HG02571 (cell line): Measurements from ENCODE around the gene PEPD.
"Not testable (repeated sequence)": the region's sequence is repeated elsewhere in the genome, so short reads cannot be mapped to it uniquely, and the experiment has no call there.

ENCODE experiments used
- ATAC-seq: cut with Tn5 transposase; IDR thresholded peaks from one replicate; pipeline ENCODE4 v1.9.1; 2021; ENCODE audit warnings: mild to moderate bottlenecking, moderate library complexity; ENCODE audit not compliant: unreplicated experiment

The PEPD gene

DNA sequence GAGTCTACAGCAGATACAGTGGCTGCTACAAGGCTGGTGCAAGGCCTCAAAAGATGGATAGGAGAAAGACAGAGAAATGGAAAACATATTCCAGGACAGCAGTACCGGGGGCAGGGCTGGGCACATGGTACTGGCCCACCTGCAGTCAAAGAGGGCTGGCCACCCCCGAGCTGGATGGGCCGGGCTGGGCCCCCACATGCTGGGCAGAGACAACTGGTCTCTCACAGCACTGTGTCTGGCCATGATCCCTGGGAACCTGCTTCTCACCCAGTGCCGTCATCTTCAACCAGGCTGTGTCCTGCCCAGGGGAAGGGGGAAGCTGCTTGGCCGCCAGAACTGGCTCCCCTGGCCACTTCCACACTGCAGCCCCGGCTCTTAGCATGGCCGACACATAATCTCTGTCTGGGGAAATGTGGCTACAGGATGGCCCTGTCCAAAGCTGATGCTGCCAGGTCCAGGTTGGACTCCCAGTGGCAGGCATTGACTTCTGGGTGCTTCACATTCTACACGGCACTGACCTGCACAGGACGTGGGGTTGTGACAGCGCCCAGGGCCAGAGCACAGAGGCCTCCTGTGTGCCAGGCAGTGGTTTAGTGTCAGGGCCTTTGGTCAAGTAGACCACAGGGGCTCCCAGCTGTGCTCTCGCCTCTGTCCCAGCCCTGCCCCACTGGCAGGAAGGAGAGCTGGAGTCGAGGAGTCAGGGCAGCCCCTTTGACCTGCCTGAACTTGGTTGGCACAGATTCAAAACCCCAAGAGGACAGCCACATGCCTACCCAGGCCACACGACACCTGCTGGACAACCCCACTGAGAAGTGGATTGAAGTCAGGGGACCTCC, 21.7 kb downstream of the PEPD start:
- no peak for ATAC-seq

DNA sequence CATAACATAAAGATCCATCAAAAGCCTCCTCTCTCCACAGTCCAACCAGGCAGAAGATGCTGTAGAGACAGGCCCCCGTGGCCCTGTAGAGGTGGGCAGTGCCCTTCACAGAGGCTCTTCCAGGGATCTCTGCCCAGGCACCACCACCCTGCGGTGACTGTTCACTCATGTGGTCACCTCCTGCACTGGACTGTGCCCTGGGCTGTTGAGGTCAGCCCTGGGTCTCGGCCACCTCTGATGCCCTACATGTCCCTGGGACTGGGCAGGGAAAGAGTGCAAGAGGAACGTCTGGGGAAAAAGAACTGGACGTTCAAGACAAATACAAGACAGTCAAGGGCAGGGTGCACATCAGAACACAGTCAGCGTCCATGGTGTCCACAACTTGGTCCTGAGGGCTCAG, 22.3 kb downstream of the PEPD start:
- ATAC-seq = no peak

DNA sequence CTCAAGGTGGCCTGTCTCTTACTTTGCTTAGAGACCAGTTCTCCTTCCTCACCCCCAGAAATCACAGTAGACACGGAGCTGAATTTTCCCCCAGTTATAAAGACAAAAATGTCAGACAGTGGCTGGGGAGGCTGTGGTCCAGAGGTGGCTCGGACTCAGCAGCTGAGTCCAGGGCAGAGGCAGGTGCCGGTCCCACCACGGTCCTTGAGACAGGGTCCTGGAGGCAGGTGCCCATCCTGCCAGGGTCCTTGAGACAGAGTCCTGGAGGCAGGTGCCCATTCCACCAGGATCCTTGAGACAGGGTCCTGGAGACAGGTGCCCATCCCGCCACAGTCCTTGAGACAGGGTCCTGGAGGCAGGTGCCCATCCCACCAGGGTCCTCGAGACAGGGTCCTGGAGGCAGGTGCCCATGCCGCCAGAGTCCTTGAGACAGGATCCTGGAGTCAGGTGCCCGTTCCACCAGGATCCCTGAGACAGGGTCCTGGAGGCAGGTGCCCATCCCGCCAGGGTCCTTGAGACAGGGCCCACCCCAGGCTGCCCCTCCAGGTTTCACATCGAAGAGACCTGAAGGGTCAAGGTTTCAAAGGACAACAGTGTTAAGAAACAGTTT, 23.1 kb downstream of the PEPD start:
- no peak for ATAC-seq

DNA sequence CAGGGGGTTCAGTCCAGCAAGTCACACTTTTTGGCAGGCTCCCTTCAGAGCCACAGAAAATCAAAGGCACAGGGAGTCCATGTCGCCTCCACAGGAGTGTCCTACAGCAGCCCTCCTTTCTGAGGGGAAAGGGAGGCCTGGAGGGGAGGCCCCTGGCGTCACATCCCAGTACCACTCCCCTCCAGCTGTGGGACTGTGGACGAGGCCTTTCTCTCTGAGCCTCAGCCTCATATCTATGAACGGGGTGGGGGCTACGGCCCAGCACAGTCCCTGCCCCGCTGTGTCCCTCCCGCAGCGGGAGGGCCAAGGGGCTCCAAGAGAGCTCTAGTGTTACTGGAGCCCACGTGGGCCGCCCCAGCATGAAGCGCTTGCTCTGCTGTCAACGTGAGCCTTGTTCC, 23.8 kb downstream of the PEPD start:
- no peak for ATAC-seq

DNA sequence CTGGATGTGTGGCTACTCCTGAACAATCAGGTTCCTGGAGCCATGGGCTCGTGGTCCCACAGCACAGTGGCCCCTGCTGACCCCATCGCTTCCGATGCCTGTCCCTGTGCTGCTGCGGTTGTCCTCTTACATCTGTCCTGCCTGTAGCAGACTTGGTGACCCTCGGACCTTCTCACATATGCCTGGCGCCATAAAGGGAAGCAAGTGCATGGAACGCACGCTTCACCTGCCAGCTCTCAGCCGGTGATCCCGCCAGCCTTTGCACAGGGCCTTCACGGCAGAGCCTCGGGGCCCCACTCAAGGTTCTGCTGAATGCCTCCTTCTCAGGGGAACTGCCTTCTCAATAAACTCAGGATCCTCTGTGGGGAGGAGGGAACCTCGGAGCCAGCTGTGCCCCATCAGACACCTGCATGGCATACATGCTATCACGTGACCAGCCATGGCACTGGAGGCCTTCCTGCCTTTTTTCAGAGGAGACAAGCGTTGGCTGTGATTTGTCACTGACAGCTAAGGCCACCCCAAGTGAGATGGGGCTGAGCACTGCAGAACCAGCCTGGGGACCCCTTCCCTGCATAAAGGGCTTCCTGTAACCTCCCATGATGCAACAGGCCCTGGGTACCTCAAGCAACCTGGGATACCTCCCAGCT, 24.3 kb downstream of the PEPD start:
- ATAC-seq = no peak

DNA sequence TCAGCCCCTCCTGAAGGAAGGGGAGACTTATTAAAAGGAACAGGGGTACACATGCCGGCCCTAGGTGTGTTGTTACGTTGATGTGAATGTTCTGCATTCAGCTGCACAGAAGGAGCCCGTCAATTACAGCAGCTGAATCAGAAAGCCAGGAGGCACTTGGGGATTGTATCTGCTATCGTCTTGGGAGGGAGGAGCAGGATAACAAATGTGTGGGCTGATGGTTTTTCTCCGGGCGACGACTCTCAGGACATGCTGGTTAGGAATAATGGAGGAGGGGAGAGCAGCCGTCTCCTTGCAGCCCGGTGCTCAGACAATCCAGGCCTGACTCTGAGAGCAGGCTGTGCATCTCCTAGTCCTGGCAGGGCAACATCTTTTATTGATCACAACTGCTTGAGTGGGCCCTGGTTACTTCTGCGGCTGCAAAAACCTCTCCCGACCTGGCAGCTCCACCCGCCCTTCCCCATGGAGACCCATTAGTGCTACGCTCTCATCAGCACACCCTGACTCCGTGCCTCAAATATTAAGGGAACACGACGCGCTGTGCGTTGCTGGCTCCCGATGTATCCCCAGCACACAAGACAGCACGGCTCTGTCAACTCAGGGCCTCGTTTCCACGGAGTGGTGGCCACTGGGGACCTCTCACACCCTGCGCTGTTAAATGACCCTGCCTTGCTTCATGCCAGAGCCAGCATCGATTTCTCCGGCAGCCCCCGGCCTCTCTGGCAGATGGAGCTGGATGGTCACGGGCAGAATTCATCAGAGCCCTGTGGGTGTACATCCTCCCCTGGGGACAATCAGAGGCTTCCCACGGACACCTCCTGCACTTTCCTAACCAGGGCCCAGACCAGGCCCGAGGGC, 25.3 kb downstream of the PEPD start:
- no peak for ATAC-seq

DNA sequence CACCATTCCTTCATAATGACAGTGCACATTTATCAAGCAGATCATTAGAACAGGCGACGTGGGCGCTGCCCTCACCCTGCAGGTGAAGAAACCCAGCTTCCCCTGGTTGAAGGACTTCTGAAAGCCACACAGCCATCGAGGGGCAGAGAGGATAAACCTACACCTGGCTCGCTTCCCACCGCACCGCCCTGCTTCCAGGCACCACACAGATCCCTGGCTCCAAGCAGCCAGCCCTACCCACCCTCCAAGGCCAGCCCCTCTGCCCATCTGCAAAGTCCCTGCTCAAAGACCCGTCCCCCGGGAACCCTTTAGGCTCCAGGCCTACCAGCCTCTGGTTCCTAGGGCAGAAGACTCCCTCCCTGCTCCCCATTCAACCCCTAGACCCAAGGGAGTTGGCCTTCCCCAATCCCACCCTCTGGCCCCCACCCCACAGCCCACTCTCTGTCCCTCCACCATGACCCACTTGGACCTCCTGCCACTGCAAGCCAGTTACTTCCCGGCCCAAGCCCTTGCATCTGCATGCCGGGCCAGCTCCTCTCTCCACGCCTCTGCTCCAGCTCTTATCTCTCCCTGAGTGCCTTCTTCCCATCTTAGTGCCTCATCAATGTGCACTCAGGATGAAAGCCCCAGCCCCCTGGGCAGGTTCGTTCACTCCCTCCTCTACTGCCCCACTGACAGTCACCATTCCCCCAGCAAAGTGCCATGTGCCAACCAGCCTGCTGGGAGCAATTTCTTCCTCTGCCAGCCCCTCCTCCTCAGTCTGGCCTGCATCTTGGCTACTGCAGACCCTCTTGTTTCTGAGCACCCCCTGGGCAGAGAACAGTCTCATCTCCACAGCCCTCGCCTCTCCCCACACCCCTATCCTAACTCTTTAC, 28.0 kb downstream of the PEPD start:
- ATAC-seq = no peak

DNA sequence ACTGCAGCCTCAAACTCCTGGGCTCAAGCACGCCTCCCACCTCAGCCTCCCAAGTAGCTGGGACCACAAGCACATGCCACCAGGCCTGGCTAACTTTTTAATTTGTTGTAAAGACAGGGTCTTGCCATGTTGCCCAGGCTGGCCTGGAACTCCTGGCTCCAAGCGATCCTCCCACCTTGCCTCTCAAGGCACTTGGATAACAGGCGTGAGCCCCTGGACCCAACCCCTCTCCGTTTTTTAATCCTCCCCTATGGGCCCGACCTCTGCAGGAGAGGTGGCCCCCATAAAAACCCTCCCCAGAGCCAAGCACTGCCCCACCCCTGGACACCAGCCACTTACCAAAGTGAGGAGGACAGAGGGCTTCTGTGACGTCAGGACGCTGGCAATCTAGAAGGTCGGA, 28.6 kb downstream of the PEPD start:
- no peak for ATAC-seq

DNA sequence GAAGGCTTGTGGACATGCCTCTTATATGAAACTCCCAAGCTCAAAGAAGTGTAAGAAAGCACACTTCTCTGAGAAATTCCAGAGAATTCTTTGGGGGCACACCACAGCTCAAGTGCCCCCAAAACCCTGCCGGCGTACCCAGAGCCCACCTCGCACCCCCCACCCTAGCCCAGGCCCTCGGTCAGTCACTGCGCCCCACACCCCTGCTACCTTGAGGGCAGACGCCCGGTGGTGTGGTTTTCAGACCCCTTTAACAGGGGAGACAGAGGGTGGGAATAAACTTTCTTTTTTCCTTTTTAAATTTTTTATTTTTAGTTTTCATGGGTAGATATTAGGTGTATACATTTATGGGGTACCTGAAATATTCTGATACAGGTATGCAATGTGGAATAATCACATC, 29.5 kb downstream of the PEPD start:
- ATAC-seq = no peak

DNA sequence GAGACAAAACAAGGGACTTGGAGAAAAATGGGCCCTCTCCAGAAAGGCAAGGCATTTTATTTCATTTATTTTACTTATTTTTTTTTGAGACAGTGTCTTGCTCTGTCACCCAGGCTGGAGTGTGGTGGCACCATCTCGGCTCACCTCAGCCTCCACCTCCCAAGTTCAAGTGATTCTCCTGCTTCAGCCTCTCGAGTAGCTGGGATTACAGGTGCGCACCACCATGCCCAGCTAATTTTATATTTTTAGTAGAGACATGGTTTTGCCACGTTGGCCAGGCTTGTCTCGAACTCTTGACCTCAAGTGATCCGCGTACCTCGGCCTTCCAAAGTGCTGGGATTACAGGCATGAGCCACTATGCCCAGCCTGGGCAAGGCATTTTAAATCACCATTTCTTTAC, 31.0 kb downstream of the PEPD start:
- not testable (repeated sequence) for ATAC-seq

DNA sequence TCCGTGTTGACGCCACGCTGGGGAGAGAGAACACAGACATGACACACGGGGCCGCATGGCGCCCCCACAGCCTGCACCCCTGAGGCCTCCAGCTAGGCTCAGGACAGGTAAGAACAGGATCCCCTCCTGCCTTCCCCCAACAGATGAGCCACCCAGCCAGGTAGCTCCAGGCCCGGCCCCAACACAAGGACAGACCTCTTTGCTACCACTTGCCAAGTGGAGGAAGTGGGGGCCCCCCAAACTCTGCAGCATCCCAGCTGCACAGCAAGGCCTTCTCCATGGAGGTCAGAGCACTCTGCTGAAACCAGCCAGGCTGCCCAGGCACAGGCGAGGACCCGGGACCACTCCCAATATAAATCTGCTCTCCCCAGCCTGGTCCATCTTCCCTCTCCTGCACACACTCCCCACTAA, 31.5 kb downstream of the PEPD start:
- ATAC-seq = no peak

DNA sequence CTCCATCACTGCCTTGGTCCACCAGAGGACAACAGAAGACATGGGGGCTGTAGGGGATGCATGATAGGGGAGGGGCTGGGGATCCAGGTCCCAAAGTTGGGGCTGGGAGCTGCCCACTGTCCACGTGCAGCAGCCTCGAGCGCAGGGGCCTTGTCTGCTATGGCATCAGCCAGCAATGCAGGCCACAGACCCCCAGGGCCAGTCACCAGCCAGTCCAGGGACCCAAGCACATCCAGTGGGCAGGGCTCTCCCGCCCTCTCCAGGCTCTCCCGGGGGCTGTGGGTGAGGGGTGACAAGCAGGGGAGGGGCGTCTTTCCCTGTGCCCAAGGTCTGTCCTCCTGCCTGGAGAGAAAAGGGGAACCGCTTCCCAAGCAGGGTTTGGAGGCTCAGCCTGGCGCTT, 32.8 kb downstream of the PEPD start:
- ATAC-seq = no peak

DNA sequence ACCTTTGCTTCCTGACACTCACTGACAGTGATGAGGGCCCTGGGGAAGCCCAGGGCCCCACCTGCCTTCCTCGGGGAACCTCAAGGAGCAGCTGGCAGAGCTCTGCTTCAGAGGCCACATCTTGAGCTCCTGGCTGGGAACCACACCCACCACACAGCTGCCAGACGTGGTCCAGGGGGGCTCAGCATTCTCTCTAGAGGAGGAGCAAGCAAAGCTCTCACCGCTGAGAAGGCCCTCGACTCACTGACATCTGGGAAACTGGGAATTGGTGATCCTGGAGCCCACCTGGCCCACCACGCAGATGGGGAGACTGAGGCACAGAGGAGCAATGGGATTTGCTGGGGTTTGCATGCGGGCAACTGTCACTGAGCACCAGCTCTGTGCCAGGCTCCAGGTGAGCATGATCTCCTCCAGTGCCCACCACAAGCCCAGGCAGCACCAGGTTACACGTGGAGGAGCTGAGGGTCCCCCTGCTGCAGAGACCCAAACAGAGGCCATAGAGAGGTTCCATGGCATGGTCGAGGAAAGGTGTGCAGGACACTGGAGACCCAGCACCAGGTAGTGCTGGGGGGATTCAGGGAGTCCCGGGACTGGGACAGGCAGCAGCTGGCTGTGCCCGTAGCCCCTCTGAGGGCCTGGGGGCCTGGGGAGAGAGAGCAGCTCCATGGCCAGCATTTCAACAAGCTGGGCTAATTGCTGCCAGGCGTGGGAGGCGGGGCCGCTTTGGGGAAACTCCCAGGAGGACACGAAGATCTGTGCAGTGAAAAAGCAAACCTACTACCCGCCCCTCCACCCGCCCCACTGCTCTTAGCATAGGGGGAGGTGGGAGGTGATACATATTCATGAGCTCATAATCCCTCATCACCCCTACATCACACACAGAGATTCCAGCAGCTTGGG, 33.4 kb downstream of the PEPD start:
- ATAC-seq = no peak

DNA sequence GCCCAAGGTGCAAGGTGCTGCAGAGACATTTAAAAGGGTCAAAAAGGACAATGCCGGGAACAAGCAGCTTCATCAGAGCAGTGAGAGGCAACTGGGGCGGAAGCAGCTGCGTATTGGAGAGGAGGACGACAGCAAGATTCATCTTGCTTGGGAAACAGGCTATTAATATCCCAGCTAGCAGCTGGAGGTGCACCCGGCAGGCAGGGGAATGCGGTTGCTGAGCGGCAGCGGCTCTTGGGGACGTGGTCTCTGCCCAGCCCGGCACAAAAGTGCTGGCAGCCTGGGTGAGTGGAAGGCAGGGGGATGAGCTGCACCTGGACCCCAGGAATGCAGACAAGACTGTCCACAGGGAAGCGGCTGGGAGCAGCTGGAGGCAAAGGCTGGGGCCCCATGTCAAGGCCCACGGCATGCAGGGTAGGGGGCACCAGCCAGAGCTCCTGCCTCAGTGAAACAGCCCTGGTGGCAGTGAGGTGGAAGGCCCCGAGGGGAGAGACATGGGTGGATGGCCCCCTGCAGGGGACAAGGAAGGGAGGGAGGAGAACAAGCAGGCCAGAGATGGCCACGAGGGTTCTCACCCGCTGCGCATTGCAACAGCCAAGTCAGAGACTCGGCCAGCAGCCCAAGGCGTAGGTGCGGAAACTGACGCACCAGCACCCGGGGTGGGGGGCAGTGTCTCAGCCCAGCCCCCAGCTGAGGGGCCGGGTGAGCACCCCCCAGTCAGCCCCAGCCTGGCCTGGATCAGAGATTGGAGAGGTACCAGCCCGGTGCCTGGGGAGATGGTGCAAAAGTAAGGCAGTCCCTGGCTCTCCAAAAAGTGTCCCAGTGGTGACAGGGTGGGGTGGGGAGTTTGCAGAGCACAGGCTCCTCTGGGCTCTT, 34.4 kb downstream of the PEPD start:
- no peak for ATAC-seq

DNA sequence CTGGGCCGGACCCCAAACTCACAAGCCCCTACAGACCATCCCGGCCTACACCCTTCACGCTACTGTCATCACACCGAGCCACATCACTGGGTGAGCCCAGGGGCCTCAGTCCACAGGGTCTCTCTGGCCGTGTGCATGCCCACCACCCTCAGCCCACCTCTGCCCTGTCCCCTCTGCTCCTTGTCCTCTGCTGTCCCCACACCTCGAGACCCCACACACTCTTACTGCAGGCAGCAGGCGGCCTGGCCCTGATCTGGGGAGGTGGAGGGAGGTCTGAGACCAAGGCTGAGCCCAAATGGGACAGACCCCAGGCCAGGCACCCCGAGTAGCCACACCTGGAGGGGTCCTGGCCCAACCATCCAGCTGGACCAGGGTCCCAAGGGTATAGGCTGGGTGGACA, 35.2 kb downstream of the PEPD start:
- no peak for ATAC-seq

DNA sequence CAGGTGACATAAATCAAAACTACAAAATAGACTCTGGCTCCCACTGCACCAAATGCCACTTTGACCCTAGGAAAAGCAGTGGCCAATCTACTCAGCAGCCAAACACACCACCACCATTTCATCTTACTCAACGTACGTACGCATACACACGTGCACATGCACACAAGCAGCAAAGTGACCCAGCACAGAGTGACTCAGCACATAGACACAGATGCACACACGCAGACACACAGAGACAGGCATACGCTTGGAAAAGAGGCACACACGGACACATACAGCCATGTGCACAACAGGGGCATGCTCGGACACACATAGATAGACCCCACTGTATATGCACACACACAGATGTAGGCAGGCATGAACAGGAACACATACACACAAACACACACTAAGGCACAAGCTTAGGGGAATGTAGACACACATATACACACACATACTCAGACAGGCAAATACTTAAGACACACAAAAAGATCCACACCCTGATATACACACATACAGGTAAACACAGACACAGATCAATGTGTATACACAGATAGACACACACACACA, 37.3 kb downstream of the PEPD start:
- ATAC-seq = no peak

DNA sequence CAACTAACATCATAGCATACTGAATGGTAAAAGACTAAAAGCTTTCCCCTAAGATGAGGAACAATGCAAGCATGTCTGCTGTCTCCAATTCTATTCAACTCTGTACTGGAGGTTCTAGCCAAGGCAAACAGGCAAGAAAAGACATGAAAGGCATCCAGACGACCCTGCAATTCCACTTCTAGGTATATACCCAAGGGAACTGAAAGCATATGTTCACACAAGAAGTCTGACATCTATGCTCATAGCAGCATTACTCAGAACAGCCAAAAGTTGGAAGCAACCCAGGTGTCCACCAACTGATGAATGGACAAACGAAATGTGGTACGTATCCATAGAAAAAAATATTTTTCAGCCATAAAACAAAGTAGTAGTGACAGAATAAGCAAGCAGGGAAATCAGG, 39.1 kb downstream of the PEPD start:
- ATAC-seq = no peak

DNA sequence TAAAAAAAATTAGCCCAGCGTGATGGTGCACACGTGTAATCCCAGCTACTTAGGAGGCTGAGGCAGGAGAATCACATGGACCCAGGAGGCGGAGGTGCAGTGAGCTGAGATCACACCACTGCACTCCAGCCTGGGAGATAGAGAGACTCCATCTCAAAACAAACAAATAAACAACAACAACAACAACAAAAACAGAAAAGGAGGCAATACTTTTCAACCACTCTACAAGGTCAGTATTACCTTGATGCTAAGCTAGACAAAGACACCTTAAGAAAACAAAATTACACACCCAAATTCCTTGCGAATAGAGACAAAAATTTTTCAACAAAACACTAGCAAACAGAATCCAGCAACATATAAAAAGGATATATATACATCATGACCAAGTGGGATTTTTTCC, 39.7 kb downstream of the PEPD start:
- ATAC-seq = no peak
